Lower lobe of right lung (tissue), 2 donors: Measurements from ENCODE around the gene TEK. TPM values are rescaled to one million over a fixed set of nuclear protein-coding genes. Genes with fewer than 3 reads are reported as not detected.

Experiments used
- ATAC-seq, 2 donors: fragments of 200-7000 bp; cut with Tn5 transposase; one replicate each; pipeline ENCODE4 v1.9.1; 2020 to 2022; ENCODE audit warnings: mild to moderate bottlenecking in 2 of 2, moderate library complexity in 2 of 2
- DNase-seq: peaks from one replicate; pipeline ENCODE4 v3.0.0-alpha.2; 2020
- H3K27ac ChIP-seq: fragments of 200-600 bp; one replicate; pipeline ENCODE4 v1.8.0; 2022
- H3K27me3 ChIP-seq: fragments of 200-600 bp; one replicate; pipeline ENCODE4 v1.8.0; 2022; ENCODE audit warnings: low read depth
- H3K36me3 ChIP-seq: fragments of 200-600 bp; one replicate; pipeline ENCODE4 v1.8.0; 2022; ENCODE audit warnings: mild to moderate bottlenecking
- H3K4me1 ChIP-seq: fragments of 200-600 bp; one replicate; pipeline ENCODE4 v1.8.0; 2022
- H3K4me3 ChIP-seq: fragments of 200-600 bp; one replicate; pipeline ENCODE4 v1.8.0; 2022; ENCODE audit warnings: mild to moderate bottlenecking
- H3K9me3 ChIP-seq: fragments of 200-600 bp; one replicate; pipeline ENCODE4 v1.8.0; 2022
- CTCF ChIP-seq: fragments of 200-600 bp; IDR thresholded peaks from one replicate; pipeline ENCODE4 v1.8.0; 2022; ENCODE audit warnings: antibody characterized with exemption, mild to moderate bottlenecking
- intact Hi-C: fragments of 100-400 bp; cut with DNase I; formaldehyde crosslinking; loops from one replicate; pipeline ENCODE4 v1.11.0; 2022
- total RNA-seq: library from RNA; stranded (reverse); fragmentation: NEBNext Ultra II Directional; extraction: Animal tissue kit (Norgen Biotek cat#: 25700); gene quantifications from one replicate; pipeline ENCODE4 v1.2.1, GENCODE V29; 2021
- donor health status: DM: no; HTN: yes; CAD: no; lungs with severe emphysema.

TEK gene
- total RNA-seq, 1 donor from 2014 or later: 56.3 TPM

GRCh38 chr9:27194401-27195091 lies 85.5 kb downstream of the TEK start:
- DNase-seq (no peak), ATAC-seq (no peak)
- H3K9me3 ChIP-seq: no peaks in the 10 kb centered on the region
- intact Hi-C loops: no loop called here
- no peak for TF ChIP-seq CTCF
- H3K4me3 ChIP-seq: no peak overlapping the region
- H3K27me3 ChIP-seq: no peaks in the 10 kb centered on the region
- H3K36me3 ChIP-seq: no peaks in the 10 kb centered on the region
- no peak overlapping the region for H3K27ac ChIP-seq
- peaks cover 10% of the 10 kb centered on the region for H3K4me1 ChIP-seq

- TF ChIP-seq CTCF: no peak
- intact Hi-C loops: no loop called here
- DNase-seq (no peak), ATAC-seq (no peak)
- Histone ChIP-seq H3K36me3 (no peaks in the 10 kb centered on the region), H3K27ac (no peak overlapping the region), H3K4me1 (peaks cover 10% of the 10 kb centered on the region), H3K9me3 (no peaks in the 10 kb centered on the region), H3K4me3 (no peak overlapping the region), H3K27me3 (no peaks in the 10 kb centered on the region)
Measured at GRCh38 chr9:27195191-27195590, 86.2 kb downstream of the TEK start.

GRCh38 chr9:27196383-27196782 lies 87.4 kb downstream of the TEK start:
- ATAC-seq: no peak
- Histone ChIP-seq H3K36me3 (no peaks in the 10 kb centered on the region), H3K27ac (no peak overlapping the region), H3K4me3 (no peak overlapping the region), H3K27me3 (no peaks in the 10 kb centered on the region), H3K4me1 (peaks cover 10% of the 10 kb centered on the region), H3K9me3 (no peaks in the 10 kb centered on the region)
- no peak for DNase-seq
- TF ChIP-seq CTCF: no peak
- intact Hi-C loops: no loop called here

- no peak for DNase-seq
- ATAC-seq: no peak
- intact Hi-C loops: no loop called here
- Histone ChIP-seq H3K4me1 (peaks cover 10% of the 10 kb centered on the region), H3K27me3 (no peaks in the 10 kb centered on the region), H3K36me3 (peaks cover 8% of the 10 kb centered on the region), H3K27ac (no peak overlapping the region), H3K9me3 (no peaks in the 10 kb centered on the region), H3K4me3 (no peak overlapping the region)
- TF ChIP-seq CTCF: no peak
Measured at GRCh38 chr9:27198190-27198589, 89.2 kb downstream of the TEK start.

- intact Hi-C loops: no loop called here
- H3K36me3 ChIP-seq: peaks cover 8% of the 10 kb centered on the region
- DNase-seq (no peak), ATAC-seq (no peak)
- no peak overlapping the region for H3K27ac ChIP-seq
- H3K27me3 ChIP-seq: no peaks in the 10 kb centered on the region
- no peak for TF ChIP-seq CTCF
- no peaks in the 10 kb centered on the region for H3K4me1 ChIP-seq
- no peak overlapping the region for H3K4me3 ChIP-seq
- no peaks in the 10 kb centered on the region for H3K9me3 ChIP-seq
Measured at GRCh38 chr9:27202056-27202455, 93.0 kb downstream of the TEK start.
